PC-9 (cell line): ENCODE data around the gene IYD.

ENCODE experiments used
- CTCF ChIP-seq: fragments of 200-600 bp; sonication (generic); conservative IDR thresholded peaks from 2 replicates; pipeline ENCODE4 v1.6.1; 2017; ENCODE audit warnings: mixed run types, antibody characterized with exemption, mild to moderate bottlenecking, moderate library complexity
- EZH2 ChIP-seq: fragments of 200-600 bp; sonication (generic); IDR thresholded peaks from 2 replicates; pipeline ENCODE4 v1.8.0; 2017; ENCODE audit warnings: antibody characterized with exemption, low read depth

- TF ChIP-seq CTCF, result no peak
- TF ChIP-seq EZH2, result no peak
These were observed 11.4 kb downstream of the IYD start for GRCh38 chr6:150380256-150380655.
